DOHH2 (cell line): ENCODE data around the gene PLEKHA3.

ENCODE experiments used
- H3F3A ChIP-seq: fragments of 200-600 bp; sonication (generic), shearing (Covaris generic); 2 replicates; pipeline ENCODE4 v1.6.0; 2016; ENCODE audit warnings: antibody characterized with exemption, mild to moderate bottlenecking; ENCODE audit not compliant: control insufficient read depth, insufficient read depth
- H3K27ac ChIP-seq: fragments of 200-600 bp; sonication (generic); 2 replicates; pipeline ENCODE4 v1.5.1; 2014; ENCODE audit warnings: low read depth, mild to moderate bottlenecking, low read length, moderate library complexity
- H3K27me3 ChIP-seq: fragments of 200-600 bp; sonication (generic); 2 replicates; pipeline ENCODE4 v1.6.1; 2014; ENCODE audit warnings: mild to moderate bottlenecking, low read length, mixed read lengths; ENCODE audit not compliant: control insufficient read depth
- H3K36me3 ChIP-seq: fragments of 200-600 bp; sonication (generic); 2 replicates; pipeline ENCODE4 v1.6.1; 2014; ENCODE audit warnings: mild to moderate bottlenecking, low read length, moderate library complexity, mixed read lengths; ENCODE audit not compliant: control insufficient read depth
- H3K4me1 ChIP-seq: fragments of 200-600 bp; sonication (generic); 2 replicates; pipeline ENCODE4 v1.6.1; 2014; ENCODE audit warnings: mild to moderate bottlenecking, low read length, mixed read lengths; ENCODE audit not compliant: control insufficient read depth
- H3K4me2 ChIP-seq: fragments of 200-600 bp; sonication (generic); 2 replicates; pipeline ENCODE4 v1.6.0; 2014; ENCODE audit warnings: mild to moderate bottlenecking, low read length, moderate library complexity
- H3K4me3 ChIP-seq: fragments of 200-600 bp; sonication (generic); 2 replicates; pipeline ENCODE4 v1.5.1; 2014; ENCODE audit warnings: mild to moderate bottlenecking, low read length, mixed read lengths
- H3K79me2 ChIP-seq: fragments of 200-600 bp; sonication (generic); 2 replicates; pipeline ENCODE4 v1.6.1; 2014; ENCODE audit warnings: mild to moderate bottlenecking, low read length, mixed read lengths; ENCODE audit not compliant: control insufficient read depth
- H3K9me2 ChIP-seq: fragments of 200-600 bp; sonication (generic); replicated peaks from 2 replicates; pipeline ENCODE4 v1.6.1; 2014; ENCODE audit warnings: mild to moderate bottlenecking, low read length, mixed read lengths; ENCODE audit not compliant: control insufficient read depth
- H3K9me3 ChIP-seq: fragments of 200-600 bp; sonication (generic); 2 replicates; pipeline ENCODE4 v1.6.1; 2014; ENCODE audit warnings: antibody characterized with exemption, low read length, mixed read lengths; ENCODE audit not compliant: control insufficient read depth, insufficient read depth
- H4K20me1 ChIP-seq: fragments of 200-600 bp; sonication (generic); 2 replicates; pipeline ENCODE4 v1.6.0; 2014; ENCODE audit warnings: low read depth, mild to moderate bottlenecking, antibody characterized with exemption, low read length, moderate library complexity; ENCODE audit not compliant: control insufficient read depth, insufficient read depth
- CTCF ChIP-seq: fragments of 200-600 bp; sonication (generic); IDR thresholded peaks from one replicate; pipeline ENCODE4 v1.5.1; 2014; ENCODE audit warnings: antibody characterized with exemption, mild to moderate bottlenecking, low read depth, low read length; ENCODE audit not compliant: poor library complexity, severe bottlenecking
- EZH2phosphoT487 ChIP-seq: fragments of 200-600 bp; sonication (generic); IDR thresholded peaks from 2 replicates; pipeline ENCODE4 v1.6.1; 2017; ENCODE audit warnings: borderline replicate concordance, mild to moderate bottlenecking, antibody characterized with exemption, low read length, moderate library complexity, mixed read lengths

PLEKHA3 gene

GRCh38 chr2:178536037-178536436 lies 55.8 kb downstream of the PLEKHA3 start:
- Histone ChIP-seq H3K4me2 (no peak overlapping the region), H3K4me1 (no peaks in the 10 kb centered on the region), H3K27me3 (no peaks in the 10 kb centered on the region), H3K9me3 (no peaks in the 10 kb centered on the region), H3K79me2 (peaks cover 37% of the 10 kb centered on the region), H3F3A (no peaks in the 10 kb centered on the region), H4K20me1 (no peaks in the 10 kb centered on the region), H3K4me3 (no peak overlapping the region), H3K27ac (no peak overlapping the region), H3K36me3 (peaks cover 70% of the 10 kb centered on the region), H3K9me2 (no peaks in the 10 kb centered on the region)
- no peak for TF ChIP-seq CTCF
- TF ChIP-seq EZH2phosphoT487: no peak

GRCh38 chr2:178542161-178542560 lies 61.9 kb downstream of the PLEKHA3 start:
- peaks cover 58% of the 10 kb centered on the region for H3K36me3 ChIP-seq
- 0 out of 2 replicates have a peak overlapping the region, but pooled peaks have one; percentile 9 for H3K4me2 ChIP-seq
- no peaks in the 10 kb centered on the region for H3F3A ChIP-seq
- no peaks in the 10 kb centered on the region for H3K9me3 ChIP-seq
- no peaks in the 10 kb centered on the region for H3K27me3 ChIP-seq
- TF ChIP-seq CTCF (no peak), EZH2phosphoT487 (no peak)
- H3K4me1 ChIP-seq: peaks cover 11% of the 10 kb centered on the region
- no peaks in the 10 kb centered on the region for H3K9me2 ChIP-seq
- no peak overlapping the region for H3K4me3 ChIP-seq
- H4K20me1 ChIP-seq: no peaks in the 10 kb centered on the region
- H3K27ac ChIP-seq: no peak overlapping the region
- no peaks in the 10 kb centered on the region for H3K79me2 ChIP-seq

- no peaks in the 10 kb centered on the region for H3F3A ChIP-seq
These were observed 62.3 kb downstream of the PLEKHA3 start for GRCh38 chr2:178542569-178542968.

More at GRCh38 chr2:178542569-178542968, 62.3 kb downstream of the PLEKHA3 start:
- H3K4me3 ChIP-seq: no peak overlapping the region
- no peak overlapping the region for H3K27ac ChIP-seq
- H3K9me2 ChIP-seq: no peaks in the 10 kb centered on the region
- H3K79me2 ChIP-seq: no peaks in the 10 kb centered on the region
- peaks cover 58% of the 10 kb centered on the region for H3K36me3 ChIP-seq
- H3K4me2 ChIP-seq: 0 out of 2 replicates have a peak overlapping the region, but pooled peaks have one; percentile 9
- H3K27me3 ChIP-seq: no peaks in the 10 kb centered on the region
- H3K4me1 ChIP-seq: peaks cover 11% of the 10 kb centered on the region
- TF ChIP-seq EZH2phosphoT487 (no peak), CTCF (no peak)
- H3K9me3 ChIP-seq: no peaks in the 10 kb centered on the region
- H4K20me1 ChIP-seq: no peaks in the 10 kb centered on the region
